ENCODE results near the gene UTP14A.

DNA sequence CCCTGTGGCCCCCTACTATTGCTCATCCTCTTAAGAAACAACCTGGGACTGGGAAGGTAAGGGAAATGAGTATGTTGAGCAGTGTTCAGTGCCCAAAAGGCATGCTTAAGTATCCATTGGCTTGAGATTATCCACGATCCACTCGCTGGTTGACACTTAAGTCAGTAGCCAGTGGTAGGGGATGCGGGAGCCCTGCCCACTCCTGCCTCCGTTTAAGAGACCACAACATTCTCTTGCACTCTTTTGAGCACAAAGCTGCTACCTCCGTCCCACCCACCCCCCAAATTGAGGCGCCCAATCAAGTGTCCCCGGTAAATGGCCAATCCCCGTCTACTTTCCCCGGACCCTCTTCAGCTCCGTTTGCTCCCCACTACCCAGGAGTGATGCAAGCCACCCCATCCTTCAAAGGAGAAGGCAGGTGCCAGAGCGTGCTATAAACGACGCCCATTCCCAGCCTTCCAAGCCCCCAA is 25.0 kb downstream of the UTP14A start:
- TF ChIP-seq, protein P1, sequence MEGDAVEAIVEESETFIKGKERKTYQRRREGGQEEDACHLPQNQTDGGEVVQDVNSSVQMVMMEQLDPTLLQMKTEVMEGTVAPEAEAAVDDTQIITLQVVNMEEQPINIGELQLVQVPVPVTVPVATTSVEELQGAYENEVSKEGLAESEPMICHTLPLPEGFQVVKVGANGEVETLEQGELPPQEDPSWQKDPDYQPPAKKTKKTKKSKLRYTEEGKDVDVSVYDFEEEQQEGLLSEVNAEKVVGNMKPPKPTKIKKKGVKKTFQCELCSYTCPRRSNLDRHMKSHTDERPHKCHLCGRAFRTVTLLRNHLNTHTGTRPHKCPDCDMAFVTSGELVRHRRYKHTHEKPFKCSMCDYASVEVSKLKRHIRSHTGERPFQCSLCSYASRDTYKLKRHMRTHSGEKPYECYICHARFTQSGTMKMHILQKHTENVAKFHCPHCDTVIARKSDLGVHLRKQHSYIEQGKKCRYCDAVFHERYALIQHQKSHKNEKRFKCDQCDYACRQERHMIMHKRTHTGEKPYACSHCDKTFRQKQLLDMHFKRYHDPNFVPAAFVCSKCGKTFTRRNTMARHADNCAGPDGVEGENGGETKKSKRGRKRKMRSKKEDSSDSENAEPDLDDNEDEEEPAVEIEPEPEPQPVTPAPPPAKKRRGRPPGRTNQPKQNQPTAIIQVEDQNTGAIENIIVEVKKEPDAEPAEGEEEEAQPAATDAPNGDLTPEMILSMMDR (IDR thresholded peaks at IDR 0.05; ENCODE audit: low read length): no peak
- no peak for TF ChIP-seq EZH2phosphoT487 (IDR thresholded peaks at IDR 0.05; ENCODE audit: low read length)
- TF ChIP-seq EZH2 (optimal IDR thresholded peaks at IDR 0.05; ENCODE audit: low read depth, low read length): no peak

All from MM.1S (cell line).